Vagina (tissue), 2 donors: ENCODE measurements around the gene KMT2C.

Experiments used
- POLR2A ChIP-seq, 2 donors: fragments of 450-650 bp; IDR thresholded peaks; one replicate each; pipeline ENCODE4 v1.6.1; 2017; ENCODE audit warnings: antibody characterized with exemption in 2 of 2, mild to moderate bottlenecking in 2 of 2, moderate library complexity in 2 of 2
- POLR2AphosphoS5 ChIP-seq, 2 donors: sonication (generic); formaldehyde crosslinking; IDR thresholded peaks; one replicate each; pipeline ENCODE4 v1.9.0; 2017; ENCODE audit warnings: antibody characterized with exemption in 2 of 2, mild to moderate bottlenecking in 2 of 2, low read depth in 1 of 2; ENCODE audit not compliant: insufficient read depth in 1 of 2
- TF ChIP-seq, protein P1 (sequence below), 3 experiments: fragments of 450-650 bp in 2 of 3; fragments of 200-600 bp in 1 of 3; sonication (generic) in 1 of 3; IDR thresholded peaks; one replicate each; pipeline ENCODE4 v1.5.1; 2017 to 2019; ENCODE audit warnings: antibody characterized with exemption in 3 of 3, mild to moderate bottlenecking in 2 of 3, moderate library complexity in 2 of 3

DNA sequence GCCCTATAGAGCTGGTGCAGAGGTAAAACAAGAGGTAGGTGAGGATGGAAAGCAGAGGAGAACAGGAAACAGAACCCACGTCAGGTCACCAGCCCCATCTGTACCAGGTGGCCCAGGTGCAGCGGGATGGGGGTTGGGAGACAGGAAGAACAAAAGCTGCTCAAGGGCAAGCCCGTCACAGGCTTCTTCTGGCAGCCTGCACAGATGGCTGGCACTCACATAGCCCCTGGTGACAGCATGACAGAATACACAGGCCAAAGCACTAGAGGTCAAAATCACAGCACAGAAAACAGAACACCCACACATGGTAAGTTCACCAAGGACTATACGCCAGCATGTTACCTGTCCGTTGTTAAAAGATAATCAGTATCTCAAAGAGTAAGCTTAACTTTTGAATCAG is 283.5 kb downstream of the KMT2C start:
- TF ChIP-seq, protein P1, sequence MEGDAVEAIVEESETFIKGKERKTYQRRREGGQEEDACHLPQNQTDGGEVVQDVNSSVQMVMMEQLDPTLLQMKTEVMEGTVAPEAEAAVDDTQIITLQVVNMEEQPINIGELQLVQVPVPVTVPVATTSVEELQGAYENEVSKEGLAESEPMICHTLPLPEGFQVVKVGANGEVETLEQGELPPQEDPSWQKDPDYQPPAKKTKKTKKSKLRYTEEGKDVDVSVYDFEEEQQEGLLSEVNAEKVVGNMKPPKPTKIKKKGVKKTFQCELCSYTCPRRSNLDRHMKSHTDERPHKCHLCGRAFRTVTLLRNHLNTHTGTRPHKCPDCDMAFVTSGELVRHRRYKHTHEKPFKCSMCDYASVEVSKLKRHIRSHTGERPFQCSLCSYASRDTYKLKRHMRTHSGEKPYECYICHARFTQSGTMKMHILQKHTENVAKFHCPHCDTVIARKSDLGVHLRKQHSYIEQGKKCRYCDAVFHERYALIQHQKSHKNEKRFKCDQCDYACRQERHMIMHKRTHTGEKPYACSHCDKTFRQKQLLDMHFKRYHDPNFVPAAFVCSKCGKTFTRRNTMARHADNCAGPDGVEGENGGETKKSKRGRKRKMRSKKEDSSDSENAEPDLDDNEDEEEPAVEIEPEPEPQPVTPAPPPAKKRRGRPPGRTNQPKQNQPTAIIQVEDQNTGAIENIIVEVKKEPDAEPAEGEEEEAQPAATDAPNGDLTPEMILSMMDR (IDR thresholded peaks at IDR 0.05) = no peak
- TF ChIP-seq POLR2A (IDR thresholded peaks at IDR 0.05) (no peak), POLR2AphosphoS5 (IDR thresholded peaks at IDR 0.05; ENCODE audit: insufficient read depth in 1 of 2, low read depth in 1 of 2) (no peak)
